Activated CD4-positive, alpha-beta T cell treated with anti-CD3 and anti-CD28 coated beads, Interleukin-2, amount 50 U/mL, for 24 hours (primary cell): ENCODE results near the gene AKTIP.
A peak's percentile ranks its signal among the peaks of the same experiment; 100 is the strongest.
"Not testable (repeated sequence)": the region's sequence is repeated elsewhere in the genome, so short reads cannot be mapped to it uniquely, and the experiment has no call there.

Source experiments
- DNase-seq, 2 donors: peaks; one replicate each; pipeline ENCODE4 v3.0.0-alpha.2; 2020; ENCODE audit warnings: low read depth in 1 of 2, low spot score in 1 of 2

The AKTIP gene

DNA sequence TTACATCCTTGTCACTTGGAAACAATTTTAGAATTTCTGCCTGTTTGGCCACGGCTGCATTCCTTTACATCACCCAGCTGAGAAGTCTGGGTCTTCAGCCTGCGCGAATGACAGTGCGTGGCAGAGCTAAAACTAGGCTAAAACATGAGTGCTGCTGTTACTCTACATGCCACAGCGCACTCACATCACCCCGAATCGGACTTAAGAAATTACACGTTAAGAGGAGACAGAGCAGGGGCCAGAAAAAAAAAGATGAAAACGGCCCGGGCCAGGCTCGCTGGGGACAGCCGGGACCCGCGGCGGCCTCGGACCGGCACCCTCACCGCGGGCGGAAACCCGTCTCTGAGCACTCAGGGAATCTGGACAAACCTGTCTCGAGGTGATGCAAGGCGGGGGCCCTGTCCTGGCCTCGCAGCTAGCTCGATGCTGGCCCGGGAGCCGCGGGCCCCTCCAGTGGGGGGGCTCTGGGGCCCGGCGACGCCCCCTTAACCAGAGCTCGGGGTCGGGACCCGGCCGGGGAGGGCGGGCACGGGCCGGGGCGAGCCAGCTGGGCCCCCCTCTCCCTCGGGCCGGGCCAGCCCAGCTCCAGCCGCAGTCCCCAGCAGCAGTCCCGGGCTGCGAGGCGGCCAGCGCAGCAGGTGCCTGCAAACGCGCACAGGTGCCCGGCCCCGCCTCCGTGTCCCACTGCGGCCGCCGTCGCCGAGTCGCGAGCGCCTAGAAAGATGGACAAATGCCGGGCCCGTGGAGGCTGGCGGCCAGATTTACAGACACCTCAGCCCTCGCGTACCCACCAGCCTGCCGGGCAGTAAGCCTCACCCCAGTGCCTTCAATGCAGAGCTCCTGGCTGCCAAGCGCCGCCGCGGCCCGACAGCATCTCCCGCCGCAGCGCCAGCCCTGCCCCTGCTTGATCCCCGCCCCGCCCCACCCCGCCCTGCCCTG lies at the start of gene AKTIP:
TSS of gene AKTIP (minus strand) at position 879 of the 939 bp plus-strand sequence. CDS start 2,950 bp downstream, outside the sequence.
- peak; percentile 54 to 61 for DNase-seq

- DNase-seq, result peak in 1 of 2 donors; percentile 37
Measured at GRCh38 chr16:53549970-53550690, 47.1 kb upstream of the AKTIP start.

- DNase-seq, result no peak
Measured at GRCh38 chr16:53546988-53547391, 44.0 kb upstream of the AKTIP start.

GRCh38 chr16:53545433-53545832 lies 42.4 kb upstream of the AKTIP start:
- peak in 1 of 2 donors; percentile 15 for DNase-seq

DNA sequence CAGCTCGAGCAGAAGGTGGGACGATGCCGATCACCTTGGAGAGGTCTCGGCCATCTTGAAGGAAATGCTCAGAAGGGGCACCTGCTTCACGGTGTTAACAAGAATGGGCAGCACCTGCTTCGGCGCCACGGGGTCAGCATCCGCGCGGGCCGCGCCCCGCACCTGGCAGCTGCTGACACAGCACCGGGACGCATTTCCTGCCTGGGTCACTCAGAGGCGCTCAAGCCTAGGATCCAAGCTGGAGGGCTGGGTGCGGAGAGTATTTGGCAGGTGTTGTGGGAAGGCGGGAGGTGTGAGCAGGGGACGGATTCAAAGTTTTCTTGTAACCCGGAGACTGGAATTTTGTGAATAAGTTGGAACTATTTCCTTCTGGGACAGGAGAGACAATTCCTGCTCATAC lies 39.3 kb upstream of the AKTIP start:
- DNase-seq, result no peak

DNA sequence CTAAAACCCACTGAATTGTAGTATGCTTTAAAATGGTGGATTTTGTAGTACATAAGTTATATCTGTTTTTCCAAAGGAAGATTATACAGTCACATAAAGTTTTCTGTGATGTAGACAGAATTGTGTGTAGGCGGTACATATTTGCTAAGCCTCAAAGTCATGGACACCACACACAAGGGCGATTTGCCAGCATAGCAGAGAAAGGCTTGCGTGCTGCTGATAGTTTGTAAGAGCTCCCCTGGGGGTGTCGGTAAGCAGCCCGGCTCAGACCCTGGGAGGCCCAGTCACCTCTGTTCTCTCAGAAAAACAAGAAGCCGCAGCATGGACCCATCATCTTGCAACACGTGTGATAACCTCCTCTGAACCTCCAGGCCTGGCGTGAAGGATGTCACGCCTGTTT lies 38.3 kb upstream of the AKTIP start:
- DNase-seq, result no peak

DNA sequence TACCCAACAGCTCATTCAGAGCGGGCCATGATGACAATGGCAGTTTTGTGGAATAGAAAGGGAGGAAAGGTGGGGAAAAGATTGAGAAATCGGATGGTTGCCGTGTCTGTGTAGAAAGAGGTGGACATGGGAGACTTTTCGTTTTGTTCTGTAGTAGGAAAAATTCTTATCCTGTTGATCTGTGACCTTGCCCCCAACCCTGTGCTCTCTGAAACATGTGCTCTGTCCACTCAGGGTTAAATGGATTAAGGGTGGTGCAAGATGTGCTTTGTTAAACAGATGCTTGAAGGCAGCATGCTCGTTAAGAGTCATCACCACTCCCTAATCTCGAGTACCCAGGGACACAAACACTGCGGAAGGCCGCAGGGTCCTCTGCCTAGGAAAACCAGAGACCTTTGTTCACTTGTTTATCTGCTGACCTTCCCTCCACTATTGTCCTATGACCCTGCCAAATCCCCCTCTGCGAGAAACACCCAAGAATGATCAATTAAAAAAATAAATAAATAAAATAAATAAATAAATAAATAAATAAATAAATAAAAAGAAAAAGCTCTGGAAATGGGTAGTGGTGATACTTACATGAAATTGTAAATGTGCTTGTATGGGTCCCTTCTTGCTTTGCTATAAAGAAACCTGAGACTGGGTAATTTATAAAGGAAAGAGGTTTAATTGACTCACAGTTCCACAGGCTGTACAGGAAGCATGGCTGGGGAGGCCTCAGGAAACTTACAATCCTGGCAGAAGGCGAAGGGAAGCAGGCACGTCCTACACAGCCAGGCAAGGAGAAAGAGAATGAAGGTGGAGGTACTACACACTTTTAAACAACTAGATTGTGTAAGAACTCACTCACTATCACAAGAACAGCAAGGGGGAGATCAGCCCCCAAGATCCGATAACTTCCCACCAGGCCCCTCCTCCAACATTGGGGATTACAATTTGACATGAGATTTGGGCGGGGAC lies 37.0 kb upstream of the AKTIP start:
- not testable (repeated sequence) for DNase-seq

DNA sequence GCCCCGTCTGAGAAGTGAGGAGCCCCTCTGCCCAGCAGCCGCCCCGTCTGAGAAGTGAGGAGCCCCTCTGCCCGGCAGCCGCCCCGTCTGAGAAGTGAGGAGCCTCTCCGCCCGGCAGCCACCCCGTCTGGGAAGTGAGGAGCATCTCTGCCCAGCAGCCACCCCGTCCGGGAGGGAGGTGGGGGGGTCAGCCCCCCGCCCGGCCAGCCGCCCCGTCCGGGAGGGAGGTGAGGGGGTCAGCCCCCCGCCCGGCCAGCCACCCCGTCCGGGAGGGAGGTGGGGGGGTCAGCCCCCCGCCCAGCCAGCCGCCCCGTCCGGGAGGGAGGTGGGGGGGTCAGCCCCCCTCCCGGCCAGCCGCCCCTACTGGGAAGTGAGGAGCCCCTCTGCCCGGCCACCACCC lies 36.3 kb upstream of the AKTIP start:
- DNase-seq, result not testable (repeated sequence)

DNA sequence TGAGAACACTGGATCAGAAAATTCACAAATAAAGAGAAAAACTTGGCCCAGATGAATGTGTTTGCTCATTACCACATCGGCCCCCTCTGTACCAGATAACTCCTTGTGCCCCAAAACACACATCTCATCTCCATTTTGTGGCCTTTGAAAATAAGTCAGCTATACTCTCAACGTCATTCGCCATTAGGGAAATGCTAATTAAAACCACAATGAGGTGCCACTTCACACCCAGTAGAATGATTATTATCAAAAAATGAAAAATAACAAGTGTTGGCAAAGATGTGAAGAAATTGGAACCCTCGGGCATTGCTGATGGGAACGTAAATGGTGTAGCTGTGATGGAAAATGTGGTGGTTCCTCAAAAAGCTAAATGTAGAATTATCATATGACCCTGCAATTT lies 34.6 kb upstream of the AKTIP start:
- no peak for DNase-seq

DNA sequence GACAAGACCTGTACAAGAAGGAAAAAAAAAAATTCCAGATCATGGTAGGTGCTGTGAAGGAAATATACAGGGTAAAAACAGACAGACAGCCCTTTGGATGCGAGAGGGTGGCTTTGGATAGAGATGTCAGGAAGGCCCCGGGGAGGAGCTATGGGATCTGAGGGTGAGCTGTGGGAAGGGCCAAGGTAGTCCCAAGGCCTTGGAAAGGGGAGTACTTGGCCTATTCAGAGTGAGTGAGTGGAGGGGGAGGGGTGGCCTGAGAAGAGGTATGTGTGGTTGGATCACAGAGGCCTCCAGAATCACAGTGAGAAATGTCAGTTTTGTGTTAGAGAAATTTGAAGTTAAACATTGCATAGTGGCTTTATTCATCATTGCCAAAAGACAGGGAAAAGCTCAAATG lies 31.2 kb upstream of the AKTIP start:
- DNase-seq, result no peak

DNA sequence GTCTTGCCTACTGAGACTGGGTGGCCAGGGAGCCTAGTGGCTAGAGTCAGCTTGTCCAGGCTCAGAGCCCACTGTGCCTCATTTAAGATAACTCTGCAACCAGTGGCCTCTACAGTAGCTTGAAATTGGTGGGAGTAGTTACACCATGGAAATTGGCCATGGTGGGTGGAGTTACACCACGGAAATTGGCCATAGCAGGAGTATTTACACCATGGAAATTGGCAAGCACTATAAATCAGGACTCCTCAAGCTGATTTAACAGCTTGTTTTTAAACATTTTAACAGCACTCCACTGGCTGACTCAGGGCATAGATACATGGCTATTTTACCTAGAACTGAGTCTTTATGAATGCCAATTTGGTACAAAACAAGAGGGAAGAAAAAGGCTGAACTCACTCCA lies 27.7 kb upstream of the AKTIP start:
- DNase-seq, result no peak

DNA sequence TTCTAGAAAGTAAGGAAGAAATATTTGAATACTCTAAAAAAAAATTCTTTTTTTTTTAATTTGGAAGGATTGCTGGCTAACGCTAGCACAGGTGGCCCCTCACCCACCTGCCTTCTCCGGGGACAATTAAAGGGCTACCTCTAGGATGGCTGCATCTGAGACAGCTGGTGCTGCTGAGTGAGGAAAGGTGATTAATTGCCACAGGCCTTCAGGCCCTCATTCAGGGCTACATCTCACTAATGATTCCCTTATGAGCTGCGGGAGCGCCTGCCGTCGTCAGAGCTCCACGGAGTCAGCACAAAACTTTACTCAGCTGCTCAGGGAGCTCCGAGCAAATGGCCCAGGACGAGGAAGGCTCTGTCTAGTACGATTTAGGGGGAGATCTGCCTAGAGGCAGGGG lies 27.0 kb upstream of the AKTIP start:
- DNase-seq, result no peak

GRCh38 chr16:53529513-53529912 lies 26.5 kb upstream of the AKTIP start:
- DNase-seq, result no peak

- DNase-seq, result no peak
Measured at GRCh38 chr16:53528797-53529196, 25.8 kb upstream of the AKTIP start.

- DNase-seq, result no peak
Measured at GRCh38 chr16:53523971-53524548, 21.1 kb upstream of the AKTIP start.

GRCh38 chr16:53523126-53523804 lies 20.3 kb upstream of the AKTIP start:
- DNase-seq, result no peak

- DNase-seq, result no peak
Measured at GRCh38 chr16:53519417-53520091, 16.5 kb upstream of the AKTIP start.

DNA sequence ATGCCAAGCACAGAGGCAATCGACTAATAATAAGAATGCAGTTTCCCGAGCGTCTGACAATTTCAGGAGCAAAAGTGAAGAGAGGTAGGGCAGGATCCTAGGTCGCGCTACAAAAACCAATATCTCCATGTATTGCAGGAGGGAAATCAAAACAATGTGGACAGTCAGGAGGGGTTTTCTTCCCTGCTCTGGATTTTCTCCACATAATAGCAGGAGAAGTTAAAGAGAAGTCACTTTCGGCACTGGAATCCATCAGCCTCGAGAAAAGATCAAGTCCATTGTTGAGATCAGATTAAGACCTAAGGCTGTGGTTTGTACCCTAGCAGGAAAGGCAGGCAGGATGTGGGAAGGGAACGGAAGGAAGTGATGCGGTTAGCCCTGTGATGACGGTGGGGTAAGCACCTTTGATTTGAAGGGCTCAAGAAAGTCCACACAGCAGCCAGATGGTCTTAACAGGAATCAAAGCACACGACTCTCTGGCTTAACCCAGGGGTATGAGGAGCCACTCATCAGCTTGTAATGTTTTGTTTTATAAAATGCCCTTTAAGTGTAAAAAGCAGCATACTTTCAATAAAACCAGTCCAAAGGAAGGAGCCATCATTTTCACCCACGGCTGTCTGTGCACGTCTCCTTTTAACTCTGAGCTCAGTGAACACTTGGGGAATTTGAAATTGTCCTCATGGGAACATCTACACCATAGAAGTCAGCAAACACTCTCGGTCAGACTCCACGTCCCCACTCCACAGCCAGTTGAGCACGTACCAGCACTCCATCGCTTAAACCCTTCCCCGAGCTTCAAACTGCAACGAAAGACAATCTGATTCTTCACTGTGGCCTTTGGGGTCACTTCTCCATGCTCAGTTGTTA lies 15.8 kb upstream of the AKTIP start:
- DNase-seq, result peak in 1 of 2 donors; percentile 62

DNA sequence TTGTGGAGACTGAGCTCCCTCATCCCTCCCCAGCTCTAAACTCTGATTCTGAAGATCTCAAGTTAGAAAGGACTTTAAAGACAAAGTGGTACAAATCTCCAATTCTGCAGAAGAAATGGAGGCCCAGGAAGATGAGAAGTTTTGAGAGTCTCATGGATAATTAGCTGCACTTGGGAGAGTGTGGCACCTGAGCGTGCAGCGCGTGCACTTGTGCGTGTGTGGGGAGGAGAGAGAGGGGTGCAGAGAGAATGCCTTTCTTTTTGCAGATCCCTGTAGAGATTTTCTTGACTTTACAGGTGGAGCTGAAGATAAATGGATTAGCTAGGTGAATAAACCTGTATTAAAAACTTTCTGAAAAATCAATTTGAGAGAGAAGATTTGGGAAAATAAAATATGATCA lies 14.8 kb upstream of the AKTIP start:
- DNase-seq, result no peak
